ENCODE results near the gene SGMS1. TPM values are rescaled to one million over a fixed set of nuclear protein-coding genes. Genes with fewer than 3 reads are reported as not detected.

SGMS1 gene
- total and polyA plus RNA-seq, 2 experiments from 2014 or later: 15.0 to 34.7 TPM

DNA sequence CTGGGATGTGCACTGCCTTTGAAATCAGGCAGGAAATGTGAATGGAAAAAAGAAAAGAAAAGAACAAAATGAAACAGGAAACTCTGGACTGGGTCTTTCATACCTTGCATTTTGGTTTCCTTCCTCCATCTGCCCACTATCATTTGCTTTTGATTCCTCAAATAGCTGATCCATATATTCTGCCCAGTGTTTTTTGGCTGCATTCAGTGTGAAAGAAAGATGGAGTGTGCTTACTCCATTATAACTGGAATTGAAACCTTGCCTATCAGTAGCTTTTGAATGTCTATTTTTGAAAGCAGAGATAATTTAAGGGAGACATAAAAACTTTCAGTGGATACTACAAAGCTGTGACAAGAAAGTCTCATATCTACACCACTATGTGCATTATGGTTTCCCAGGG, 308.3 kb downstream of the SGMS1 start:
- Histone ChIP-seq H3K4me2 (no peak overlapping the region), H4K20me1 (replicated peaks; ENCODE audit: insufficient read depth) (0 out of 2 replicates have a peak, but pooled peaks cover 4% of the 10 kb centered on the region), H3K9me2 (ENCODE audit: insufficient read depth) (no peaks in the 10 kb centered on the region), H2AFZ (no peak overlapping the region), H3K4me3 (no peak overlapping the region), H3K36me3 (ENCODE audit: insufficient read depth) (no peaks in the 10 kb centered on the region; the same call in 1 of the 2 replicates), H3F3A (replicated peaks; ENCODE audit: low read depth) (no peaks in the 10 kb centered on the region), H3K79me2 (replicated peaks; ENCODE audit: insufficient read depth) (no peaks in the 10 kb centered on the region), H3K4me1 (ENCODE audit: insufficient read depth) (no peaks in the 10 kb centered on the region), H3K27ac (ENCODE audit: low read depth) (no peak overlapping the region), H3K27me3 (ENCODE audit: insufficient read depth) (no peaks in the 10 kb centered on the region)
- Mint-ChIP-seq H3K27ac (no peak overlapping the region), H3K36me3 (ENCODE audit: low read depth) (peaks cover 6% of the 10 kb centered on the region; the same call in 1 of the 3 replicates), H3K4me1 (peaks cover 7% of the 10 kb centered on the region; the same call in 1 of the 3 replicates), H3K4me3 (no peak overlapping the region), H3K27me3 (ENCODE audit: insufficient read depth, low read depth, poor library complexity) (no peaks in the 10 kb centered on the region), H3K9me3 (no peaks in the 10 kb centered on the region; the same call in 2 of the 3 replicates)
- TF ChIP-seq ZNF331 (CRISPR knock-in tag; IDR thresholded peaks at IDR 0.05; ENCODE audit: low read depth) (no peak), EZH2phosphoT487 (IDR thresholded peaks at IDR 0.05; ENCODE audit: unreplicated experiment) (no peak), STAT1 (IDR thresholded peaks at IDR 0.05; ENCODE audit: unreplicated experiment) (no peak), JUNB (IDR thresholded peaks at IDR 0.05; ENCODE audit: unreplicated experiment) (no peak), POLR2AphosphoS5 (IDR thresholded peaks at IDR 0.05; ENCODE audit: low read depth) (no peak), NANOG (IDR thresholded peaks at IDR 0.05; ENCODE audit: borderline replicate concordance) (no peak), EZH2 (IDR thresholded peaks at IDR 0.05; ENCODE audit: low read depth, unreplicated experiment) (no peak), ZNF114 (CRISPR knock-in tag; IDR thresholded peaks at IDR 0.05) (no peak), CREB1 (CRISPR knock-in tag; IDR thresholded peaks at IDR 0.05; ENCODE audit: low read depth) (no peak)
- TF ChIP-seq, protein P1, sequence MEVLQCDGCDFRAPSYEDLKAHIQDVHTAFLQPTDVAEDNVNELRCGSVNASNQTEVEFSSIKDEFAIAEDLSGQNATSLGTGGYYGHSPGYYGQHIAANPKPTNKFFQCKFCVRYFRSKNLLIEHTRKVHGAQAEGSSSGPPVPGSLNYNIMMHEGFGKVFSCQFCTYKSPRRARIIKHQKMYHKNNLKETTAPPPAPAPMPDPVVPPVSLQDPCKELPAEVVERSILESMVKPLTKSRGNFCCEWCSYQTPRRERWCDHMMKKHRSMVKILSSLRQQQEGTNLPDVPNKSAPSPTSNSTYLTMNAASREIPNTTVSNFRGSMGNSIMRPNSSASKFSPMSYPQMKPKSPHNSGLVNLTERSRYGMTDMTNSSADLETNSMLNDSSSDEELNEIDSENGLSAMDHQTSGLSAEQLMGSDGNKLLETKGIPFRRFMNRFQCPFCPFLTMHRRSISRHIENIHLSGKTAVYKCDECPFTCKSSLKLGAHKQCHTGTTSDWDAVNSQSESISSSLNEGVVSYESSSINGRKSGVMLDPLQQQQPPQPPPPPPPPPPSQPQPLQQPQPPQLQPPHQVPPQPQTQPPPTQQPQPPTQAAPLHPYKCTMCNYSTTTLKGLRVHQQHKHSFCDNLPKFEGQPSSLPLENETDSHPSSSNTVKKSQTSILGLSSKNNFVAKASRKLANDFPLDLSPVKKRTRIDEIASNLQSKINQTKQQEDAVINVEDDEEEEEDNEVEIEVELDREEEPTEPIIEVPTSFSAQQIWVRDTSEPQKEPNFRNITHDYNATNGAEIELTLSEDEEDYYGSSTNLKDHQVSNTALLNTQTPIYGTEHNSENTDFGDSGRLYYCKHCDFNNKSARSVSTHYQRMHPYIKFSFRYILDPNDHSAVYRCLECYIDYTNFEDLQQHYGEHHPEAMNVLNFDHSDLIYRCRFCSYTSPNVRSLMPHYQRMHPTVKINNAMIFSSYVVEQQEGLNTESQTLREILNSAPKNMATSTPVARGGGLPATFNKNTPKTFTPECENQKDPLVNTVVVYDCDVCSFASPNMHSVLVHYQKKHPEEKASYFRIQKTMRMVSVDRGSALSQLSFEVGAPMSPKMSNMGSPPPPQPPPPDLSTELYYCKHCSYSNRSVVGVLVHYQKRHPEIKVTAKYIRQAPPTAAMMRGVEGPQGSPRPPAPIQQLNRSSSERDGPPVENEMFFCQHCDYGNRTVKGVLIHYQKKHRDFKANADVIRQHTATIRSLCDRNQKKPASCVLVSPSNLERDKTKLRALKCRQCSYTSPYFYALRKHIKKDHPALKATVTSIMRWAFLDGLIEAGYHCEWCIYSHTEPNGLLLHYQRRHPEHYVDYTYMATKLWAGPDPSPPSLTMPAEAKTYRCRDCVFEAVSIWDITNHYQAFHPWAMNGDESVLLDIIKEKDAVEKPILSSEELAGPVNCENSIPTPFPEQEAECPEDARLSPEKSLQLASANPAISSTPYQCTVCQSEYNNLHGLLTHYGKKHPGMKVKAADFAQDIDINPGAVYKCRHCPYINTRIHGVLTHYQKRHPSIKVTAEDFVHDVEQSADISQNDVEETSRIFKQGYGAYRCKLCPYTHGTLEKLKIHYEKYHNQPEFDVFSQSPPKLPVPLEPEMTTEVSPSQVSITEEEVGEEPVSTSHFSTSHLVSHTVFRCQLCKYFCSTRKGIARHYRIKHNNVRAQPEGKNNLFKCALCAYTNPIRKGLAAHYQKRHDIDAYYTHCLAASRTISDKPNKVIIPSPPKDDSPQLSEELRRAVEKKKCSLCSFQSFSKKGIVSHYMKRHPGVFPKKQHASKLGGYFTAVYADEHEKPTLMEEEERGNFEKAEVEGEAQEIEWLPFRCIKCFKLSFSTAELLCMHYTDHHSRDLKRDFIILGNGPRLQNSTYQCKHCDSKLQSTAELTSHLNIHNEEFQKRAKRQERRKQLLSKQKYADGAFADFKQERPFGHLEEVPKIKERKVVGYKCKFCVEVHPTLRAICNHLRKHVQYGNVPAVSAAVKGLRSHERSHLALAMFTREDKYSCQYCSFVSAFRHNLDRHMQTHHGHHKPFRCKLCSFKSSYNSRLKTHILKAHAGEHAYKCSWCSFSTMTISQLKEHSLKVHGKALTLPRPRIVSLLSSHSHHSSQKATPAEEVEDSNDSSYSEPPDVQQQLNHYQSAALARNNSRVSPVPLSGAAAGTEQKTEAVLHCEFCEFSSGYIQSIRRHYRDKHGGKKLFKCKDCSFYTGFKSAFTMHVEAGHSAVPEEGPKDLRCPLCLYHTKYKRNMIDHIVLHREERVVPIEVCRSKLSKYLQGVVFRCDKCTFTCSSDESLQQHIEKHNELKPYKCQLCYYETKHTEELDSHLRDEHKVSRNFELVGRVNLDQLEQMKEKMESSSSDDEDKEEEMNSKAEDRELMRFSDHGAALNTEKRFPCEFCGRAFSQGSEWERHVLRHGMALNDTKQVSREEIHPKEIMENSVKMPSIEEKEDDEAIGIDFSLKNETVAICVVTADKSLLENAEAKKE (CRISPR knock-in tag; IDR thresholded peaks at IDR 0.05): no peak
- TF ChIP-seq, protein P2, sequence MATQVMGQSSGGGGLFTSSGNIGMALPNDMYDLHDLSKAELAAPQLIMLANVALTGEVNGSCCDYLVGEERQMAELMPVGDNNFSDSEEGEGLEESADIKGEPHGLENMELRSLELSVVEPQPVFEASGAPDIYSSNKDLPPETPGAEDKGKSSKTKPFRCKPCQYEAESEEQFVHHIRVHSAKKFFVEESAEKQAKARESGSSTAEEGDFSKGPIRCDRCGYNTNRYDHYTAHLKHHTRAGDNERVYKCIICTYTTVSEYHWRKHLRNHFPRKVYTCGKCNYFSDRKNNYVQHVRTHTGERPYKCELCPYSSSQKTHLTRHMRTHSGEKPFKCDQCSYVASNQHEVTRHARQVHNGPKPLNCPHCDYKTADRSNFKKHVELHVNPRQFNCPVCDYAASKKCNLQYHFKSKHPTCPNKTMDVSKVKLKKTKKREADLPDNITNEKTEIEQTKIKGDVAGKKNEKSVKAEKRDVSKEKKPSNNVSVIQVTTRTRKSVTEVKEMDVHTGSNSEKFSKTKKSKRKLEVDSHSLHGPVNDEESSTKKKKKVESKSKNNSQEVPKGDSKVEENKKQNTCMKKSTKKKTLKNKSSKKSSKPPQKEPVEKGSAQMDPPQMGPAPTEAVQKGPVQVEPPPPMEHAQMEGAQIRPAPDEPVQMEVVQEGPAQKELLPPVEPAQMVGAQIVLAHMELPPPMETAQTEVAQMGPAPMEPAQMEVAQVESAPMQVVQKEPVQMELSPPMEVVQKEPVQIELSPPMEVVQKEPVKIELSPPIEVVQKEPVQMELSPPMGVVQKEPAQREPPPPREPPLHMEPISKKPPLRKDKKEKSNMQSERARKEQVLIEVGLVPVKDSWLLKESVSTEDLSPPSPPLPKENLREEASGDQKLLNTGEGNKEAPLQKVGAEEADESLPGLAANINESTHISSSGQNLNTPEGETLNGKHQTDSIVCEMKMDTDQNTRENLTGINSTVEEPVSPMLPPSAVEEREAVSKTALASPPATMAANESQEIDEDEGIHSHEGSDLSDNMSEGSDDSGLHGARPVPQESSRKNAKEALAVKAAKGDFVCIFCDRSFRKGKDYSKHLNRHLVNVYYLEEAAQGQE (IDR thresholded peaks at IDR 0.05; ENCODE audit: unreplicated experiment): no peak
- TF ChIP-seq, protein P3, sequence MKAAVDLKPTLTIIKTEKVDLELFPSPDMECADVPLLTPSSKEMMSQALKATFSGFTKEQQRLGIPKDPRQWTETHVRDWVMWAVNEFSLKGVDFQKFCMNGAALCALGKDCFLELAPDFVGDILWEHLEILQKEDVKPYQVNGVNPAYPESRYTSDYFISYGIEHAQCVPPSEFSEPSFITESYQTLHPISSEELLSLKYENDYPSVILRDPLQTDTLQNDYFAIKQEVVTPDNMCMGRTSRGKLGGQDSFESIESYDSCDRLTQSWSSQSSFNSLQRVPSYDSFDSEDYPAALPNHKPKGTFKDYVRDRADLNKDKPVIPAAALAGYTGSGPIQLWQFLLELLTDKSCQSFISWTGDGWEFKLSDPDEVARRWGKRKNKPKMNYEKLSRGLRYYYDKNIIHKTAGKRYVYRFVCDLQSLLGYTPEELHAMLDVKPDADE (IDR thresholded peaks at IDR 0.05): no peak
- TF ChIP-seq, protein P4, sequence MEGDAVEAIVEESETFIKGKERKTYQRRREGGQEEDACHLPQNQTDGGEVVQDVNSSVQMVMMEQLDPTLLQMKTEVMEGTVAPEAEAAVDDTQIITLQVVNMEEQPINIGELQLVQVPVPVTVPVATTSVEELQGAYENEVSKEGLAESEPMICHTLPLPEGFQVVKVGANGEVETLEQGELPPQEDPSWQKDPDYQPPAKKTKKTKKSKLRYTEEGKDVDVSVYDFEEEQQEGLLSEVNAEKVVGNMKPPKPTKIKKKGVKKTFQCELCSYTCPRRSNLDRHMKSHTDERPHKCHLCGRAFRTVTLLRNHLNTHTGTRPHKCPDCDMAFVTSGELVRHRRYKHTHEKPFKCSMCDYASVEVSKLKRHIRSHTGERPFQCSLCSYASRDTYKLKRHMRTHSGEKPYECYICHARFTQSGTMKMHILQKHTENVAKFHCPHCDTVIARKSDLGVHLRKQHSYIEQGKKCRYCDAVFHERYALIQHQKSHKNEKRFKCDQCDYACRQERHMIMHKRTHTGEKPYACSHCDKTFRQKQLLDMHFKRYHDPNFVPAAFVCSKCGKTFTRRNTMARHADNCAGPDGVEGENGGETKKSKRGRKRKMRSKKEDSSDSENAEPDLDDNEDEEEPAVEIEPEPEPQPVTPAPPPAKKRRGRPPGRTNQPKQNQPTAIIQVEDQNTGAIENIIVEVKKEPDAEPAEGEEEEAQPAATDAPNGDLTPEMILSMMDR (conservative IDR thresholded peaks at IDR 0.05; ENCODE audit: low read depth in 2 of 2): no peak
- DNase-seq (ENCODE audit: low spot score) (no peak), ATAC-seq (no peak)
